Measurements from ENCODE around the gene KREMEN2. TPM values are rescaled to one million over a fixed set of nuclear protein-coding genes. Genes with fewer than 3 reads are reported as not detected.

KREMEN2 gene
- total and polyA plus RNA-seq, 2 of the 4 experiments (the other 2 are of a cell fraction) = 0.03 TPM; not detected in 1

GRCh38 chr16:2937170-2937569, 26.9 kb upstream of the KREMEN2 start:
- no TSS peak for BruUV-seq (replicated peaks)

More at GRCh38 chr16:2937170-2937569, 26.9 kb upstream of the KREMEN2 start:
- Histone ChIP-seq H2AK5ac (ENCODE audit: low read depth, low read length) (no peak overlapping the region), H3K9me3 (ENCODE audit: control insufficient read depth, insufficient read depth, low read length) (no peaks in the 10 kb centered on the region), H4K20me1 (ENCODE audit: insufficient read depth, low read length) (no peaks in the 10 kb centered on the region), H2AFZ (replicated peaks; ENCODE audit: low read length, poor library complexity) (peak overlapping the region; percentile 32), H3K27ac (ENCODE audit: insufficient read depth, low read length) (no peak overlapping the region), H2BK120ac (ENCODE audit: low read depth, low read length) (no peak overlapping the region), H3K4ac (ENCODE audit: low read depth, low read length) (no peak overlapping the region), H3K79me1 (ENCODE audit: low read depth in 1 of 2, low read length in 2 of 2) (peaks cover 0 to 3% of the 10 kb centered on the region in 2 experiments; a peak in 1 of 4 replicates), H3K18ac (ENCODE audit: low read depth, low read length) (no peak overlapping the region), H2BK20ac (ENCODE audit: low read depth, low read length) (no peak overlapping the region), H3K56ac (ENCODE audit: extremely low read depth, insufficient read depth, low read length) (no peak overlapping the region), H3K4me2 (ENCODE audit: low read depth, low read length) (no peak overlapping the region), H3K23ac (ENCODE audit: low read depth, low read length) (no peak overlapping the region), H2BK15ac (ENCODE audit: low read depth, low read length) (no peak overlapping the region), H3K14ac (replicated peaks; ENCODE audit: low read depth, low read length) (no peak overlapping the region), H2AK9ac (replicated peaks; ENCODE audit: low read depth, low read length, poor library complexity) (no peak overlapping the region), H3K9me1 (ENCODE audit: insufficient read depth, low read length) (no peaks in the 10 kb centered on the region), H4K8ac (ENCODE audit: low read depth in 2 of 2, low read length in 2 of 2) (no peak overlapping the region), H3K4me1 (ENCODE audit: control insufficient read depth, insufficient read depth, low read length) (no peaks in the 10 kb centered on the region), H4K5ac (ENCODE audit: low read depth, low read length) (no peak overlapping the region), H4K91ac (ENCODE audit: insufficient read depth, low read depth, low read length) (no peak overlapping the region), H2BK5ac (ENCODE audit: low read depth, low read length, poor library complexity, severe bottlenecking) (no peak overlapping the region), H3K4me3 (ENCODE audit: insufficient read depth, low read depth, low read length) (no peak overlapping the region), H3K36me3 (ENCODE audit: control insufficient read depth, insufficient read depth, low read length) (peaks cover 70% of the 10 kb centered on the region), H3K9ac (ENCODE audit: low read depth, low read length) (no peak overlapping the region), H3K27me3 (ENCODE audit: control insufficient read depth, insufficient read depth, low read length) (no peaks in the 10 kb centered on the region)
- ATAC-seq (ENCODE audit: low read depth) (no peak), DNase-seq (no peak)
- 100% methylated on average over 8 of the region's 24 CpGs; no CpG with 5 or more reads in 1 of the 2 experiments for WGBS, 2 experiments (ENCODE audit: extremely low coverage in 2 of 2, insufficient read length in 1 of 2)
- POLR2A ChIA-PET (ENCODE audit: unreplicated experiment) = no interaction called here
- no peak for TF ChIP-seq SMC3 (IDR thresholded peaks at IDR 0.05; ENCODE audit: low read depth, low read length)
- TF ChIP-seq POLR2A (IDR thresholded peaks at IDR 0.05; ENCODE audit: low read depth, low read length) = no peak
- no peak for TF ChIP-seq MAZ (IDR thresholded peaks at IDR 0.05; ENCODE audit: borderline replicate concordance, low read depth, low read length)
- TF ChIP-seq CTCF (conservative IDR thresholded peaks at IDR 0.05; ENCODE audit: low read depth, low read length) = no peak
- TF ChIP-seq NFE2L2 (IDR thresholded peaks at IDR 0.05; ENCODE audit: low read depth, low read length) = no peak
- TF ChIP-seq, protein P1, sequence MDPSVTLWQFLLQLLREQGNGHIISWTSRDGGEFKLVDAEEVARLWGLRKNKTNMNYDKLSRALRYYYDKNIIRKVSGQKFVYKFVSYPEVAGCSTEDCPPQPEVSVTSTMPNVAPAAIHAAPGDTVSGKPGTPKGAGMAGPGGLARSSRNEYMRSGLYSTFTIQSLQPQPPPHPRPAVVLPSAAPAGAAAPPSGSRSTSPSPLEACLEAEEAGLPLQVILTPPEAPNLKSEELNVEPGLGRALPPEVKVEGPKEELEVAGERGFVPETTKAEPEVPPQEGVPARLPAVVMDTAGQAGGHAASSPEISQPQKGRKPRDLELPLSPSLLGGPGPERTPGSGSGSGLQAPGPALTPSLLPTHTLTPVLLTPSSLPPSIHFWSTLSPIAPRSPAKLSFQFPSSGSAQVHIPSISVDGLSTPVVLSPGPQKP (IDR thresholded peaks at IDR 0.05; ENCODE audit: borderline replicate concordance, low read depth, low read length) = no peak
- TF ChIP-seq RFX5 (IDR thresholded peaks at IDR 0.05; ENCODE audit: low read depth, low read length) = no peak
- TF ChIP-seq USF2 (IDR thresholded peaks at IDR 0.05; ENCODE audit: low read depth, low read length) = no peak
- TF ChIP-seq CEBPB (IDR thresholded peaks at IDR 0.05; ENCODE audit: low read depth, low read length) = no peak
- intact Hi-C loops (cut with micrococcal nuclease) (no loop called here), in situ Hi-C loops (cut with MboI; ENCODE audit: low sequenced_read_pairs) (no loop called here), dilution Hi-C loops (cut with HindIII; ENCODE audit: low sequenced_read_pairs, unreplicated experiment) (no loop called here)
- CTCF ChIA-PET = no interaction called here
